GM12874 (cell line): Measurements from ENCODE around the gene DHX16.

Source experiments
- TF ChIP-seq, protein P1 (sequence below): IDR thresholded peaks from 2 replicates; pipeline ENCODE4 v1.5.1; 2011; ENCODE audit warnings: low read depth, mild to moderate bottlenecking, control low read depth, low read length, moderate library complexity; ENCODE audit not compliant: insufficient read depth

The DHX16 gene

GRCh38 chr6:30655743-30656094, 17.1 kb downstream of the DHX16 start:
- TF ChIP-seq, protein P1, sequence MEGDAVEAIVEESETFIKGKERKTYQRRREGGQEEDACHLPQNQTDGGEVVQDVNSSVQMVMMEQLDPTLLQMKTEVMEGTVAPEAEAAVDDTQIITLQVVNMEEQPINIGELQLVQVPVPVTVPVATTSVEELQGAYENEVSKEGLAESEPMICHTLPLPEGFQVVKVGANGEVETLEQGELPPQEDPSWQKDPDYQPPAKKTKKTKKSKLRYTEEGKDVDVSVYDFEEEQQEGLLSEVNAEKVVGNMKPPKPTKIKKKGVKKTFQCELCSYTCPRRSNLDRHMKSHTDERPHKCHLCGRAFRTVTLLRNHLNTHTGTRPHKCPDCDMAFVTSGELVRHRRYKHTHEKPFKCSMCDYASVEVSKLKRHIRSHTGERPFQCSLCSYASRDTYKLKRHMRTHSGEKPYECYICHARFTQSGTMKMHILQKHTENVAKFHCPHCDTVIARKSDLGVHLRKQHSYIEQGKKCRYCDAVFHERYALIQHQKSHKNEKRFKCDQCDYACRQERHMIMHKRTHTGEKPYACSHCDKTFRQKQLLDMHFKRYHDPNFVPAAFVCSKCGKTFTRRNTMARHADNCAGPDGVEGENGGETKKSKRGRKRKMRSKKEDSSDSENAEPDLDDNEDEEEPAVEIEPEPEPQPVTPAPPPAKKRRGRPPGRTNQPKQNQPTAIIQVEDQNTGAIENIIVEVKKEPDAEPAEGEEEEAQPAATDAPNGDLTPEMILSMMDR = no peak

DNA sequence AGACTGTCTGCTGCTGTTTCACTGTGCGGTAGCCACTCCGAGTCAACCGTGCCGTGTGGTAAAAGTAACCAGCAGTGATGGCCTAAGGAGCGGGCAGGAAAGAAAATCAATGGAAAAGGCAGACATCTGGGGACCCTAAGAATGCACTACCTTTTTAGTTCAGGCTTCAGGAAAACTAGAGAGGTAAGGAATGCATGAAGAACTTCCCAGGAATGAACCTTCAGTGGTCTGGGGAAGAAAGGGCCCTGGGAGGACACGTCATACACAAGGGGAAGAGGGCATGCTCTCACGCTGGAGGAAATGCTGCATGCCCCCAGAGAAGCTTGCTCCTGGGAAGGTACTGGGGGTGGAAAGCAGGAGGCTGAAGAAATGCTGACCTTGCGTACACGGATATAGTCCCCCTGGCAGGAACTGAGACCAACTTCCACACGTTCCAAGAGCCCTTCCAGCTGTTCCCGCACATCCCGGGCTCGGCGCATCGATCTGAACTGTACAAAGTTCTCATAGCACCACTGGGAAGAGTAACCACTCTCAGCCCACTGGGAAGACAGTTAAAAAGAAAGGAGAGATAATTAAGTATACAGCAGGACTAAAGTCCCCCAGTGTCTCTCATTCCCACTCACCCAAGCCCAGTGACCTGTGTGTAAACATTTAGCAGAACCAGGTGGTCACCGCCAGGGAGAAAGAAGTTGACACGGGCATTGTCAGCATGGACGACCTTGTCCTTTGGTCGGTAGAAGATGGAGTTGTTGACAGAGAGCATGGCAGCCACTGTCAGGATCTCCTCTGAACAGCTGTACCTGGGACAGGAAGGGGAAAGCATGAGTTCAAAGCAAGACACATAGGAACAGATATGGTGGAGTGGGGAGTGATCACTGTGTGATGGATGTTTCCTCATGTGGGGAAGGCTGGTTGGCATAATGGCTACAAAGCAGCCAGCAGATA, 17.7 kb downstream of the DHX16 start:
- TF ChIP-seq, protein P1 = no peak

GRCh38 chr6:30651143-30651542, 21.7 kb downstream of the DHX16 start:
- TF ChIP-seq, protein P1 = no peak

DNA sequence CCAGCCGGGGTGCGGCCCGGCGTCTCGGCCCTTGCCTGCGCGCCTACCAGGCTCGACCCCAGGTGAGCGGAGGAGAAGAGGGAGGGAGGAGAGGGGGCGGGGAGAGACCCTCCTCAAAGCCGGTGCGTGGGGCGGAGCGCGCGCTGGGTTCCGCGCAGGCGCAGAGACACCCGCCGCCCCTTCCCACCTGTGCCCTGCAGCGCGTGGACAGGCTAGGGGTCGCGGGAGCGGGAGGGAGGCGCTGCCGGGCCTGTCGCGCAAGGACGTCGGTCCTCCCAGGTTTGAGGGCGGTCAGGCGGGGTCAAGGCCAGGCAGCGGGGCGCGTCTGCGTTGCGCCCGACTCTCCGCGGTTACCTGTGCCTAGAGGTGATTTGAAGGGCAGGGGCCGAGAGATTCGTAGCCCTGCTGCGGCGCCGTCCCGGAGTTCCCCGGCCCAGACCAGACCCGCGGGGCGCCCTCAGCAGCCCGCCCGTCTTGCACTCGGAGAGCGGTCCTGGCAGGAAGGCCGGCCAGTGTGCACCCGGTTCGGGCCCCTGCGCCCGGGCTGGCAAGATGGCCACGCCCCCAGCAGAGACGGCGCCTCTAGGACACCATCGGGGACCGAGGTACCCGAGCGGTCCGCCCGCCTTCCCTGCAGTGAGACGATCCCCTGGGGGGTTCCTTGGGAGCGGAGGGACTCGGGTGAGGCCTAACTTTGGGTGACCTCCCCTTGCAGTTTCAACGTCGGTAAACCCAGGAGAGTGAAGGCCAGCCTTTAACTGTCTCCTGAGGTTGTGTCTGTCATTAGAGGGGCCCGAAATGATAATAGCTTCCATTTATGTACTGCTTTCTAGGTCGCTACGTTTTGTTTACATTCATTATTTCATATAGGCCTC, 25.3 kb downstream of the DHX16 start:
- TF ChIP-seq, protein P1 = no peak

DNA sequence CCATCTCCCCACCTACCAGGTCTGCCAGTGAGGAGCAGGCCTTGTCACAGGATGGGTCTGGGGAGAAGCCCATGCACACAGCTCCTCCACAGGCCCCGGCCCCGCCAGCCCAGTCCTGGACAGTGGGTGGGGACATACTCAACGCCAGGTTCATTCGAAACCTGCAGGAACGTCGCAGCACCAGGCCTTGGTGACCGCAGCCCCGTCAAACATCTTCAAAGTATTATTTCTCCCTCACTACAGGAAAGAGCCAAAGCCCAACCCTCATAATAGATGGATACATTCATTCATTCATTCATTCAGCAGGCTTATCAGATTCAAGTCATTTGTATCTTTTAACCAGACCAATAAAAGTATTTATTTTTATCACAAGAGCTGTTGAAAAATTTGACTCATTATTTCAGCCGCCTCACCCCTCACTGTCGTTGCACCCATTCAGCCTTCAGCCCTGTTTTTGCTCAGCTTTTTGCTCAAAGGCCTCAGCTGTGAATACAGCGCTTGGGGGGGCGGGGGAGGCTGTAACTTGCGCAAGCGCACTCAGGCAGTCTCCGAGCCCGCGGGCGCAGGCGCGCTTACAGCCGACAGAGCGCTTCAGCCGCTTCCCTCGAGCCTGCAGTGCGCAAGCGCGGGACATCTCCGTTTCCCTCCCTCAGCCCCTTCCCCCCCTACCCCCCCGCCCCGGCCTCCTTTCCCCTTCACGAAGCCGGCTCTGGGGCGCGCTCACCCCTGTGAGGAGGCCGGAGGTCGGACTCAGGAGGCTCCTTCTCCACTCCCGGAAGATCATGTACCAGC, 26.2 kb downstream of the DHX16 start, which contains the start of gene C6orf136:
Gene C6orf136 (plus strand): TSS at position 684 of the 792 bp plus-strand sequence. CDS start 99 bp downstream, at position 783.
- TF ChIP-seq, protein P1 = no peak

- TF ChIP-seq, protein P1 = no peak
These were observed 26.8 kb downstream of the DHX16 start for GRCh38 chr6:30645989-30646388.
